Astrocyte (in vitro differentiated cells and primary cell): Measurements from ENCODE around the gene UVSSA. TPM values are rescaled to one million over a fixed set of nuclear protein-coding genes. Genes with fewer than 3 reads are reported as not detected.
"Not testable (repeated sequence)": the region's sequence is repeated elsewhere in the genome, so short reads cannot be mapped to it uniquely, and the experiment has no call there.

Experiments
- DNase-seq: peaks from one replicate; pipeline ENCODE4 v3.0.0-alpha.2; 2010; ENCODE audit warnings: low read depth
- FAIRE-seq: peaks from 2 replicates; lab custom pipeline; 2011; peaks lifted over from hg19 to GRCh38; lab: Jason Lieb, UNC
- H2AFZ ChIP-seq: 2 replicates; pipeline ENCODE4 v1.6.0; 2012; ENCODE audit warnings: low read depth, low read length, inconsistent platforms
- H3K27ac ChIP-seq: 2 replicates; pipeline ENCODE4 v1.5.1; 2011; ENCODE audit warnings: low read depth, low read length, inconsistent platforms
- H3K27me3 ChIP-seq: 2 replicates; pipeline ENCODE4 v1.6.0; 2011; ENCODE audit warnings: low read length, inconsistent platforms; ENCODE audit not compliant: insufficient read depth
- H3K36me3 ChIP-seq: 2 replicates; pipeline ENCODE4 v1.5.1; 2011; ENCODE audit warnings: low read length, inconsistent platforms; ENCODE audit not compliant: insufficient read depth
- H3K4me1 ChIP-seq: 2 replicates; pipeline ENCODE4 v1.5.1; 2011; ENCODE audit warnings: low read length, inconsistent platforms; ENCODE audit not compliant: insufficient read depth
- H3K4me2 ChIP-seq: 2 replicates; pipeline ENCODE4 v1.6.0; 2012; ENCODE audit warnings: low read length, inconsistent platforms
- H3K4me3 ChIP-seq: 2 replicates; pipeline ENCODE4 v1.5.1; 2011; ENCODE audit warnings: low read depth, mild to moderate bottlenecking, low read length, inconsistent platforms; ENCODE audit not compliant: insufficient read depth
- H3K79me2 ChIP-seq: 2 replicates; pipeline ENCODE4 v1.6.0; 2012; ENCODE audit warnings: mild to moderate bottlenecking, low read length, inconsistent platforms; ENCODE audit not compliant: insufficient read depth
- H3K9ac ChIP-seq: 2 replicates; pipeline ENCODE4 v1.6.0; 2012; ENCODE audit warnings: mild to moderate bottlenecking, low read length, inconsistent platforms
- H3K9me3 ChIP-seq: 2 replicates; pipeline ENCODE4 v1.5.1; 2012; ENCODE audit warnings: low read depth, mild to moderate bottlenecking, low read length, inconsistent platforms; ENCODE audit not compliant: insufficient read depth
- H4K20me1 ChIP-seq: 2 replicates; pipeline ENCODE4 v1.6.0; 2012; ENCODE audit warnings: low read length, inconsistent platforms; ENCODE audit not compliant: insufficient read depth
- H3K27ac Mint-ChIP-seq: one replicate; pipeline ENCODE4 v1.8.0; 2021; ENCODE audit warnings: mild to moderate bottlenecking, mixed read lengths; ENCODE audit not compliant: unreplicated experiment
- H3K27me3 Mint-ChIP-seq: one replicate; pipeline ENCODE4 v1.8.0; 2021; ENCODE audit warnings: low read depth, mixed read lengths; ENCODE audit not compliant: unreplicated experiment
- H3K36me3 Mint-ChIP-seq: one replicate; pipeline ENCODE4 v1.8.0; 2021; ENCODE audit warnings: low read depth, mixed read lengths; ENCODE audit not compliant: unreplicated experiment
- H3K4me1 Mint-ChIP-seq: one replicate; pipeline ENCODE4 v1.8.0; 2021; ENCODE audit warnings: low read depth, mixed read lengths; ENCODE audit not compliant: unreplicated experiment
- H3K4me3 Mint-ChIP-seq: one replicate; pipeline ENCODE4 v1.8.0; 2021; ENCODE audit warnings: mild to moderate bottlenecking, moderate library complexity, mixed read lengths; ENCODE audit not compliant: unreplicated experiment
- H3K9me3 Mint-ChIP-seq: one replicate; pipeline ENCODE4 v1.8.0; 2021; ENCODE audit warnings: mild to moderate bottlenecking, mixed read lengths; ENCODE audit not compliant: unreplicated experiment
- CTCF ChIP-seq: IDR thresholded peaks from 2 replicates; pipeline ENCODE4 v1.5.1; 2011; ENCODE audit warnings: low read depth, mild to moderate bottlenecking, inconsistent platforms, low read length, moderate library complexity; ENCODE audit not compliant: insufficient read depth
- EZH2 ChIP-seq: IDR thresholded peaks from 2 replicates; pipeline ENCODE4 v1.6.1; 2012; ENCODE audit warnings: mild to moderate bottlenecking, low read length, inconsistent platforms; ENCODE audit not compliant: insufficient read depth
- total RNA-seq: library from RNA; stranded (reverse); gene quantifications from 2 replicates; pipeline ENCODE4 v1.2.1, GENCODE V29; 2021

The UVSSA gene
- total RNA-seq, 1 donor from 2014 or later: 14.8 TPM

- DNase-seq (no peak), FAIRE-seq (no peak)
- Histone ChIP-seq H3K27ac (no peak overlapping the region), H3K36me3 (no peaks in the 10 kb centered on the region), H3K79me2 (no peaks in the 10 kb centered on the region), H3K27me3 (no peaks in the 10 kb centered on the region), H3K9me3 (no peaks in the 10 kb centered on the region), H4K20me1 (peaks cover under 1% of the 10 kb centered on the region), H3K4me2 (no peak overlapping the region), H3K4me1 (no peaks in the 10 kb centered on the region), H3K4me3 (no peak overlapping the region), H2AFZ (no peak overlapping the region), H3K9ac (no peak overlapping the region)
- Mint-ChIP-seq H3K9me3 (peaks cover 16% of the 10 kb centered on the region), H3K4me3 (no peak overlapping the region), H3K36me3 (peaks cover 28% of the 10 kb centered on the region), H3K27ac (no peak overlapping the region), H3K27me3 (no peaks in the 10 kb centered on the region), H3K4me1 (no peaks in the 10 kb centered on the region)
- no peak for TF ChIP-seq CTCF
- no peak for TF ChIP-seq EZH2
Observed at GRCh38 chr4:1385373-1386340, 38.6 kb downstream of the UVSSA start.

DNA sequence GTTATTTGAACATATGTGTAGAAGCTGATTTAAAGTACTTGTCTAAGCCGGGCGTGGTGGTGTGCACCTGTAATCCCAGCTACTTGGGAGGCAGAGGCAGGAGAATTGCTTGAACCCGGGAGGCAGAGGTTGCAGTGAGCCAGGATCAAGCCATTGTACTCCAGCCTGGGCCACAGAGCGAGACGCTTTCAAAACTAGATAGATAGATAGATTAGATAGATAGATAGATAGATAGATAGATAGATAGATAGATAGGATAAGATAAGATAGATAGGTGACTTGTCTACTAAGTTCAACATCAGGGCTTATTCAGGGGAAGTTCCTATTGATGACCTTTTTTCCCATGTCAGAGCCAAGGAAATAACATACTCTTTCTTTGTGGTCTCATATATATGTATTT lies 46.4 kb downstream of the UVSSA start:
- DNase-seq, FAIRE-seq: not testable (repeated sequence)

DNA sequence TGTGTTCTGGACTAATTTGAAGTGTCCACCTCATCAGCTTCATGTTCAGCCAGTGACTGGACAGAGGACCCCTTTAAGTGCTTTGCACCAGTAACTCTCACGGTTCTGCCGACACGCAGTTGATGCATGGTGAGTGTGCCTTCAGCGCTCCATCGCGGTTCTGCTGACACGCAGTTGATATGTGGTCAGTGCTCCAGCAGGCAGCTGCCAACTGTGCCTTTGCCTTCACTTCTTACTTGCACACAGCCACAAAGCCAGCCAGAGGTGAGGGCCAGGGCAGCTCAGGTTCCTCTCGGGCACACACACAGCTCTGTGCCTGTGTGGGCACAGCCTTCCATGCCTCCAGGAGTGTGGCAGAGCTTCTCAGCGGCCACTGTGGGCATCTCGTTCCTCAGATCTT lies 46.9 kb downstream of the UVSSA start:
- peaks cover 6% of the 10 kb centered on the region for H4K20me1 ChIP-seq
- H3K36me3 ChIP-seq: no peaks in the 10 kb centered on the region
- Mint-ChIP-seq H3K27me3 (peaks cover 2% of the 10 kb centered on the region), H3K4me3 (no peak overlapping the region), H3K27ac (no peak overlapping the region), H3K36me3 (peaks cover 10% of the 10 kb centered on the region), H3K4me1 (no peaks in the 10 kb centered on the region), H3K9me3 (peaks cover 20% of the 10 kb centered on the region)
- H3K9me3 ChIP-seq: peaks cover 11% of the 10 kb centered on the region
- no peaks in the 10 kb centered on the region for H3K79me2 ChIP-seq
- H3K27ac ChIP-seq: no peak overlapping the region
- no peaks in the 10 kb centered on the region for H3K4me1 ChIP-seq
- no peak overlapping the region for H2AFZ ChIP-seq
- no peak for TF ChIP-seq CTCF
- no peak for TF ChIP-seq EZH2
- no peak overlapping the region for H3K4me3 ChIP-seq
- H3K4me2 ChIP-seq: no peak overlapping the region
- DNase-seq (no peak), FAIRE-seq (no peak)
- H3K9ac ChIP-seq: no peak overlapping the region
- no peaks in the 10 kb centered on the region for H3K27me3 ChIP-seq

More for the DNA sequence above, 46.4 kb downstream of the UVSSA start:
- H3K27ac ChIP-seq, H3K27me3 ChIP-seq, H3K36me3 ChIP-seq, H3K27ac Mint-ChIP-seq, H3K4me1 ChIP-seq, H3K4me3 ChIP-seq, H3K9me3 ChIP-seq, H4K20me1 ChIP-seq, H3K4me3 Mint-ChIP-seq, H3K9ac ChIP-seq, H3K79me2 ChIP-seq, H3K27me3 Mint-ChIP-seq, H2AFZ ChIP-seq, H3K4me2 ChIP-seq, H3K4me1 Mint-ChIP-seq: not testable (repeated sequence)
- Mint-ChIP-seq H3K36me3 (peaks cover 16% of the 10 kb centered on the region), H3K9me3 (peaks cover 22% of the 10 kb centered on the region)

DNA sequence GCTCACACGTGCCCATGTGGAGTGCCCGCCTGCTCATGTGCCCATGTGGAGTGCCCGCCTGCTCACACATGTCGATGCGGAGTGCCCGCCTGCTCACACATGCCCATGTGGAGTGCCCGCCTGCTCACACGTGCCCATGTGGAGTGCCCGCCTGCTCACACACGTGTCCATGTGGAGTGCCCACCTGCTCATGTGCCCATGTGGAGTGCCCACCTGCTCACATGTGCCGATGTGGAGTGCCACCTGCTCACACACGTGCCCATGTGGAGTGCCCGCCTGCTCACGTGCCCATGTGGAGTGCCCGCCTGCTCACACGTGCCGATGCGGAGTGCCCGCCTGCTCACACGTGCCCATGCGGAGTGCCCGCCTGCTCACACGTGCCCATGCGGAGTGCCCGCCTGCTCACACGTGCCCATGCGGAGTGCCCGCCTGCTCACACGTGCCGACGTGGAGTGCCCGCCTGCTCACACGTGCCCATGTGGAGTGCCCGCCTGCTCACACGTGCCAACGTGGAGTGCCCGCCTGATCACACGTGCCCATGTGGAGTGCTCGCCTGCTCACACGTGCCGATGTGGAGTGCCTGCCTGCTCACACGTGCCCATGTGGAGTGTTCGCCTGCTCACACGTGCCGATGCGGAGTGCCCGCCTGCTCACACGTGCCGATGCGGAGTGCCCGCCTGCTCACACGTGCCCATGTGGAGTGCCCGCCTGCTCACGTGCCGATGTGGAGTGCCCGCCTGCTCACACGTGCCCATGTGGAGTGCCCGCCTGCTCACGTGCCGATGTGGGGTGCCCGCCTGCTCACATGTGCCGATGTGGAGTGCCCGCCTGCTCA lies 47.8 kb downstream of the UVSSA start:
- not testable (repeated sequence) for H3K4me1 ChIP-seq, H3K4me3 Mint-ChIP-seq, H3K4me2 ChIP-seq, H3K9ac ChIP-seq, H3K79me2 ChIP-seq, H2AFZ ChIP-seq, H3K27me3 Mint-ChIP-seq, FAIRE-seq, H3K36me3 ChIP-seq, H4K20me1 ChIP-seq, H3K4me1 Mint-ChIP-seq, H3K4me3 ChIP-seq, H3K36me3 Mint-ChIP-seq, H3K27ac Mint-ChIP-seq, H3K27ac ChIP-seq, DNase-seq, H3K27me3 ChIP-seq
- peaks cover 18% of the 10 kb centered on the region for H3K9me3 Mint-ChIP-seq
- peaks cover 13% of the 10 kb centered on the region for H3K9me3 ChIP-seq
